Activated CD8-positive, alpha-beta memory T cell treated with anti-CD3 and anti-CD28 coated beads, Interleukin-2, amount 50 U/mL, for 48 hours (primary cell): ENCODE results near the gene SPATS1.
A peak's percentile ranks its signal among the peaks of the same experiment; 100 is the strongest.
"Not testable (repeated sequence)": the region's sequence is repeated elsewhere in the genome, so short reads cannot be mapped to it uniquely, and the experiment has no call there.

Source experiments
- DNase-seq: peaks from one replicate; pipeline ENCODE4 v3.0.0-alpha.2; 2020

SPATS1 gene

GRCh38 chr6:44311767-44312166 is 30.7 kb upstream of the SPATS1 start:
- no peak for DNase-seq

DNA sequence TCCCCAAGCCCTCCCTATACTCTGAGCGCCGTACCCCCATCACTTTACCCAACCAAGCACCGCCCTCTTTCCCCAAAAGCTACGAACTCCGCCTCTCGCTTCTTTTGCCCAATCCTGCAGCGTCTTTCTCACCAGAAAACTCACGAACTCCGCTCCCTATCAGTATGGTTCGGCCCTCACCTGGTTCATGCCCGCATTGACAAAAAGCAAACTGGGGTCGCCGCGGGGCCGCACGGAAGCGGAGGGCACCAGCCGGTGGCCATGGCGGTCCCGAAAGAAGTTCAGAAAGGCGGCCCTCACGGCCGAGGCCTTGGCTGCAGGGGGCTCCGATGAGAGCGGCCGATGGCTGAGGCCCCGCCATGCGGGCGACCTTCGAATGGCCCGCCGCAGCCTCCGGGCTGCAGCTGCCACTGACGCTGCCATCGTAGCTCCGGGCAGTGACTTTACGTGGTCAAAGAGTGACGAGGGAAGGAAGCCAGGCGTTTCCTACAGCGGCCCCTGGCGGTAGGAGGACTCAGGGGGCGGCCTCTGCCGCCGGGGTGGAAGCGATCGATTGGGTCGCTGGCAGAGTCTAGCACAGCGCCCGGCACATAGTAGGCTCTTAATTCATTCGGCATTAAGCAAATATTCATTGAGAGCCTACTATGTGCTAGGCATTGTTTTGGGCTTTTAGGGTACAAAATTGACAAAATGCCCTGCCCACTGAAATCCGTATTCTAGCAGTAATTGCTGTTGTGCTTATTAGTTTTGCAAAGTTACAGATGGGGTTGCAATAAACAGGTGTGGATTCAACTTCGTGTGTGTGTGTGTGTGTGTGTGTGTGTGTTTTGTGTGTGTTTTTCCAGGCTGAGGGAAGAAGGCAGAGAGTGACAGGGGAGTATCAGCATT is 29.3 kb upstream of the SPATS1 start, which contains the start of gene AARS2:
Gene AARS2 (minus strand): TSS at position 447 of the 888 bp plus-strand sequence. CDS start 24 bp downstream, at position 423.
- peak; percentile 99 for DNase-seq

DNA sequence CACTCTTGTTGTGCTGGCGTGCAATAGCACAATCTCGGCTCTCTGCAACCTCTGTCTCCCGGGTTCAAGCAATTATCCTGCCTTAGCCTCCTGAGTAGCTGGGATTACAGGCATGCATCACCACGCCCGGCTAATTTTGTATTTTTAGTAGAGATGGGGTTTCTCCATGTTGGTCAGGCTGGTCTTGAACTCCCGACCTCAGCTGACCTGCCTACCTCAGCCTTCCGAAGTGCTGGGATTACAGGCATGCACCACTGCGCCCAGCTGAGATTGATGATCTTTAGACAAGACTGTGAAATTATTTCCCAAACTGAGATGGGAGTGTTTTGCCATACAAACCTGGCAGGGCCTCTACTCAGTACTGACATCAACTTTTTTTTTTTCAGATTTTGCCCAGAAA is 27.8 kb upstream of the SPATS1 start:
- DNase-seq: not testable (repeated sequence)

DNA sequence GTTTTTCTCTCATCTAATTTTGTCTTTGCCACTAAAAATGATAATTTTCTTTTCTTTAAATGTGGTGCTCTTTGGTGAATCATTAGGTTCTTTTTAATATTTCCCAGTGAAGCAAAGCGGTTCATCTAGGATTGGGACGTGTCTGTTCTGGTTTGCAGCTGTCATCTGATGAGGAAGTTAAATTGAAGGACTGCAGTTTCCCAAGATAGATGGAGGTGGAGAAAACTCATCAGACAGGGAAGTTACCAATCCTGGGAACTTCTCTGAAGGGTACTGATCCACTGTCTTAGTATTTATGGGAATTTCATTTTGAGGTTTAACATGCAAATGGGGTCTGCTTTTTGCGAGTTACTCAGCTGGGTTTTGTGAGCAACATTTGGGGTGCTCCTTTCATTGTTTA is 26.9 kb upstream of the SPATS1 start:
- no peak for DNase-seq

- DNase-seq: no peak
Observed at GRCh38 chr6:44315951-44316350, 26.5 kb upstream of the SPATS1 start.

- no peak for DNase-seq
Observed at GRCh38 chr6:44316481-44316880, 26.0 kb upstream of the SPATS1 start.

GRCh38 chr6:44317136-44317631 is 25.3 kb upstream of the SPATS1 start:
- not testable (repeated sequence) for DNase-seq

DNA sequence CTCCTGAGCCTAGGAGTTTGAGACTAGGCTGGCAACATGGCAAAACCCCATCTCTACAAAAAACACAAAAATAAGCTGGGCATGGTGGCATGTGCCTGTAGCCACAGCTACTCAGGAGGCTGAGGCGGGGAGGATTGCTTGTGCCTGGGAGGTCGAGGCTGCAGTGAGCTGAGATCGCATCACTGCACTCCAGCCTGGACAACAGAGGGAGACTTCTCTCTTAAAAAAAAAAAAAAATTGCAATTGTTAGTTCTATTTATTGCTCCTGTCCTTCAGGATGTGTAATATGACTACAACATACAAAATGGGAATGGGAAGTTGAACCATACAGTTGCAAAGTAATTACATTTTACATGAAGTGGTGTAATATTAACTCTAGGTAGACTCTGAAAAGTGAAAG is 21.2 kb upstream of the SPATS1 start:
- no peak for DNase-seq

DNA sequence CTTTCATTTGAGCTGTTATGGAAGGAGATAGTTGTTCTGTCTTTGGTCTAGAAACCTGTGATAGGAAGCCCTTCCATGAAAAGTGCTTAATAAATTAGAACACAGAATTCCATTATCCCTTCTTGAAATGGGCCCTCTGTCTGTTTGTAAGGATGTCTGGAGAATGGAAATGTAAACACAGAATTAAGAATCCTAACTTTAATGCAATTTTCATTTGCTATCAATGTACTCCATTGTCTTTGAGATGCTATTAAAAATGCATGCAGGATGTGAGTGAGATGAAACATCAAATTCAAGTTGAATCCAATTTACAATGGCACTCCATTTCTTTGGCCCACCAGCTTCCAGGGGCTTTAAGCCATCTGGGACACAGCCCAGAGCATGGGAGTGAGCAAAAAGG is 15.4 kb upstream of the SPATS1 start:
- no peak for DNase-seq

DNA sequence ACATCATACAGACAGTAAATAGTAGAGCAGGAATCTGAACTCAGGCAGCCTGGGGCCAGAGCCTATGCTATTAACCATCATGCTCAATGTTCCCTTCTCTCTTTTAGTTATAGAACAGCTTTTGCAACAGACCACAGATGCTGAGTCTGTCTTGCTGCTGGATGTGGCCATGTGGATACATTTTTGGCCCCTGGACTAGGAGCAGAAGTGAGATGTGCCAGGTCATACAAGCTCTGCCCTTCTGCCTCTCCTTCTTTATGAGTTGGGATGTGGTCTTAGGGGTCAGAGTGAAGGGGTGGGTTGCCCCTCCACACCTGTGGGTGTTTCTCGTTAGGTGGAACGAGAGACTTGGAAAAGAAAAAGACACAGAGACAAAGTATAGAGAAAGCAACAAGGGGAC is 14.7 kb upstream of the SPATS1 start:
- peak; percentile 22 for DNase-seq

DNA sequence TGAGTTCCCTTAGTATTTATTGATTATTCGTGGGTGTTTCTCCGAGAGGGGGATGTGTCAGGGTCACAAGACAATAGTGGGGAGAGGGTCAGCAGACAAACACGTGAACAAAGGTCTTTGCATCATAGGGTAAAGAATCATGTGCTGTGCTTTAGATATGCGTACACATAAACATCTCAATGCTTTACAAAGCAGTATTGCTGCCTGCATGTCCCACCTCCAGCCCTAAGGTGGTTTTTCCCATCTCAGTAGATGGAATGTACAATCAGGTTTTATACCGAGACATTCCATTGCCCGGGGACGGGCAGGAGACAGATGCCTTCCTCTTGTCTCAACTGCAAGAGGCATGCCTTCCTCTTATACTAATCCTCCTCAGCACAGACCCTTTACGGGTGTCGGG is 14.2 kb upstream of the SPATS1 start:
- DNase-seq: not testable (repeated sequence)

- no peak for DNase-seq
Observed at GRCh38 chr6:44329858-44330257, 12.6 kb upstream of the SPATS1 start.

DNA sequence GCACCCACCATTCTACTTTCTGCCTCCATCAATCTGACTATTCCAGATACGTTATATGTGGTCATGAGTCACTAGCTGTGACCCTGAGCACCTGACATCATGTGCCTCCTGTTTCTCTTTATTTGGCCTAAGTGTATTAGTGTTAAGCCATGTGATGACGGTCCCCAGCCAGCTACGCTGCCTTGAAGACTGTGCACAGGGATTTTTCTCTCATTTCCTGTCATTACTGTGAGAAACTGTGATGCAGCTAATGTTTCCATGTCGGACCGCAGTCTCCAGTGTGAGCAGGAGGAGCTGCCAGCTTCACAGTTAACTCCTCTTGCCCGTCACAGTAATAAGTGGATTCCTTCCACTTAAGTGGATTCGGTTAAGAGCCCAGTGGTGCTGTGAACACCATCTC is 9.9 kb upstream of the SPATS1 start:
- DNase-seq: no peak

DNA sequence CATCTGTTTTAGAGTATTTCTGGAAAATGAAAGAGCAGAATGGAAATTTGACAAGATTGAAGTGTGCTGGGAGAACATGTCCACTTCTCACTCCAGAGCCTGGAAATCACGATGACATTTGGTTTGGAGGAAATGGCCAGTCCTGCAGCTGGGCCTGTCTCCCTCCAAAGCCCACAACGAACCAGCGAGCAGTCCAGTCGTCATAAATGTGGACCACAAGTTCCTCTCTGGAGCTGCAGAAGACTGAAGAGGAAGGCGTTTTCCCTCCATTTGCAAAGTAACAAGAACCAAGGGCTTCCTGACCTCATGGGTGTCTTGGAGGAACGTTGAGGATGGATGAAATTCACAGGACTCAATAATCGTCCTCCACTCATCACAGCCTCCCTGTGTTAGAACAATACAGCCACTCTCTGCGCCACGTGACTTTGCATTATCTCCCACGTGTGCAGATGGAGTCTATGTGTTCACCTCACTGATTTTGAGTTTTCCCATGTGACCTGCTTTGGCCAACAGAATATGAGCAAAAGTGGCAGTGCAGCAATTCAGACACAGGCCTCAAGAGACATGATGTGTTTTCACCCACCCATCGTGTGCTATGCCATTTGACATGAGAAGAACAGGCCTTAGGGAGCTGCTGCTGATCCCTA is 9.1 kb upstream of the SPATS1 start:
- DNase-seq: no peak

GRCh38 chr6:44333942-44334341 is 8.5 kb upstream of the SPATS1 start:
- no peak for DNase-seq

DNA sequence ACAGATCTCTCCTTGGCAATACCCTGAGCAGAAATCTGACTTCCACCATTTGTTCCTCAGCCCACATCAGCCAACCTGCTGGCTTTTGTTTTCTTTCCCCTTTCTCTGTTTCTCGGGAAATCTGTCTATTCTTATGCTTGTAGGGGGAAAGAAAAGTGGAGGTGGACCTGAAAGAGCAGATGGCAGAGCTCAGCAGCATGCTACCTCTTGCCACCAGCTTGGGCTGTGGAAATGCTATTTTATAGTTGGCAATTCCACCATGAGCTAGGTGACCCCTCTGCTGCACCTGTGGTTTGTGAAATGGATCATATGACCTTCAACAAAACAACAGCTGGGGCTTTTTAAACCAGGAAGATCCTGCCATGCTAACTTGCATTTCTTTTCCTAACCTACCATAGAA is 6.8 kb upstream of the SPATS1 start:
- no peak for DNase-seq

DNA sequence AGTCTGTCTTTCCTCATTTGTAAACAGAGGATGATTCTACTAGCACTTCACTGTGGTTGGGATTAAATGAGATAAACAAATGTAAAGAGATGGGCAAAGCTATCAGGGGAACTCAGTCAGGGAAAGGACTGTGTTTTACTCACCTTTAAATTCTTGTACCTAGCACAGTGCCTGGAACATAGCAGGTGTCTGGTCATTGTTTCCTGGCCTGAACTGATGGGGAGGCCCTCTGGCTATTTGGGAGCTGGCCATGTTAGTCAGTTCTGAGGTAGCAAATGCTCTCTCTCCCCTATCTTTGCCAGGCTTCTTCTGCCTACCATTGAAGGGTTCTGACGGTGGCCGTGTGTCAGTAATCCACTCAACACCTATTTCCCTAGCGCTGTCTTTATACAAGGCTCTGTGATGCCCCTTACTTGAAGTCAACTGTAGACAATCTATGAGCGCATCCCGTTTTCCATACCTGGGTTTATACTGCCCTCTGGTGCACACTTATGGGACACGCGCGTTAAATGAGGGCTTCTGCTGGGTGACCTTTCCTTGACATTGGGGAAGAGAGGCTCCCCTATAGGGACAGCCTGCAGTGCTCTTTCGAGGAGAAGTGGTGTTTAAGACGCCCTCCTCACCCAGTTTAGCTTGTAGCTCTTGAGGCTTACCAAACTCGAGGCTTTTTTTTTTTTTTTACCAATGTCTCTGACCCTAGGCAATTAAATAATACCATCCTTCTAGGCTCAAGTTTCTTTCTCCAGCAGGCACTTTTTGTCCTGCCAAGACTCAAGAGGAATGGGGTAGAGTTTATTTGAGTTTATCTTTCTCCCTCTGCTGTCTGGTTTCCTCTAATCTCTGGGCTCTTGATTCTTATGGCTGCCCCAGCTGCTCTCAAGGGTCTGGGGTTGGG is 4.0 kb upstream of the SPATS1 start:
- peak; percentile 75 for DNase-seq

- no peak for DNase-seq
Observed at GRCh38 chr6:44339301-44339700, 3.1 kb upstream of the SPATS1 start.

DNA sequence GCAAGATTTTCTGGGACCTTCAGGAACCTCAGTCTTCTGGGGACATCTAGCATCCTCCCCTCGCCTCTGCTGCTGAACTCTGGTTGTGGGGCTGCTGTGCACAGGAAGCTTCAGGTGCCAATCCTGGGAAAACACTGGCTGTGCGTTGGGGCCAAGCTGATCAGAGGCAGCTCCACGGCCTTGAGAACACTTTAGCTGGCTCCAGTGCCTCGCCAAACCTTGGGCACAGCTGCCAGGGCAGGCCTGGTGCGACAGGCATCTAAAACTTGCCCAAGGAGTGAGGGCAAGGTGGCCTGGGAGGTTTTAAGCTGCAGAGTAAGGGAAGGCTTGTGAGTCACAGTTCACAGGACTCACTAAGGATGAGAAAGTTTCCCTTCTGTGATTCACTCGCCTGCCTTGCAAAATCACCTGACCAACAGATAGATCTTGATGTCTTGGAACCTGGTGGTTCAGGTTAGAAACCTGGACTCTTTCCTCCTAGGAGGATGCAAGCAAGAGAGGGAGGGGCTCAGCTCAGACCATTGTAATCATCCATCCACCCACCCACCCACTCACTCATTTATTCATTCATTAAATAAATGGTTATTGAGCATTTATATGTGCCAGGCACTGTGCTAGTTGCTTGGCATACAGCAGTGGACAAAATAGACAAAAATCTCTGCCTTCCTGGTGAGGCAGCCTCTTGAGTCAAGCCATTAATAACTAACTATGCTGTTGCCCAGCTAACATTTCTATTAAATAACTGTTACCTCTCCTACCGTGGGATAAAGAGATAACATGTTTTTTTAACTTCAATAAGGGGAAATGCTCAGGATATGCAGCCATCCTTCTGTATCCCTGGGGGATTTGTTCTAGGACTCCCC is 2.5 kb upstream of the SPATS1 start:
- no peak for DNase-seq

GRCh38 chr6:44341095-44341890 is 1.2 kb upstream of the SPATS1 start:
- no peak for DNase-seq

DNA sequence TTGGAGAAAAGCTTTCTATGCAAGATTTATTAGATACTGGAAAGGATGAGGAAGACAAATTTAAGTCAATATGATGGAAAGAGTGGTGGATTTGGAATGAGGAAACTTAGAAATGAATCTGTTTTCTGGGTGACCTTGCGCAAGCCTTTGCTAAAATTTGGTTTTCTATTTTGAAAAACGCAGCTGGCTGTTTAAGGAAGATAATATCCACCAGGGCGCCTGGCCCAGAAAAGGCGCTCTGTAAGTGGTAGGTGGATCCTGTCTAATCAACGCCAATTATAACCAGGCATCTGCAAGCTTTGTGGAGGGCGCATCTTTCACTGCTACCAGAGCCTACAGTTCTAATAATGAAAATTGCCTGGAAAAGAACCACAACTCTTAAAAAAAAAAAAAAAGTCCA is 398 bp upstream of the SPATS1 start:
- no peak for DNase-seq
